ENCODE measurements around the gene CLDN7.

CLDN7 gene

DNA sequence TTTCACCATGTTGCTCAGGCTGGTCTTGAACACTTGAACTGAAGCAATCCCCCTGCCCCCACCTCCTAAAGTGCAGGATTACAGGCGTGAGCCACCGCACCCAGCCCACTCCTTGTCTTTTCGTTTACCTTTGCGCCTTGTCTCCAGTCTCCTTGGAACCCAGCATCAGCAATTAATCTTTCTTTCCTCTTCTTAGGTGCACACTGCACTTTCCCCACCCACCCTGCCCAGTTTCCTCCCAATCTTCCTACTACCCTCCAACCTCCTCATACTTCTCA, 1.5 kb upstream of the CLDN7 start:
- Histone ChIP-seq H3K4me1 (ENCODE audit: low read length) (0 out of 2 replicates have a peak, but pooled peaks cover 2% of the 10 kb centered on the region), H4K20me1 (ENCODE audit: insufficient read depth, low read length) (no peaks in the 10 kb centered on the region), H3K4me2 (ENCODE audit: low read length) (no peak overlapping the region), H3K9me3 (ENCODE audit: insufficient read depth, low read length) (no peaks in the 10 kb centered on the region), H3K36me3 (replicated peaks; ENCODE audit: low read depth, low read length) (no peaks in the 10 kb centered on the region), H3K27ac (ENCODE audit: low read length) (no peak overlapping the region), H3K4me3 (ENCODE audit: low read length) (no peak overlapping the region), H3K9ac (ENCODE audit: low read length) (no peak overlapping the region), H2AFZ (ENCODE audit: low read depth, low read length) (no peak overlapping the region), H3K27me3 (ENCODE audit: low read depth, low read length) (no peaks in the 10 kb centered on the region), H3K79me2 (ENCODE audit: low read length) (no peaks in the 10 kb centered on the region)
- TF ChIP-seq, protein P1, sequence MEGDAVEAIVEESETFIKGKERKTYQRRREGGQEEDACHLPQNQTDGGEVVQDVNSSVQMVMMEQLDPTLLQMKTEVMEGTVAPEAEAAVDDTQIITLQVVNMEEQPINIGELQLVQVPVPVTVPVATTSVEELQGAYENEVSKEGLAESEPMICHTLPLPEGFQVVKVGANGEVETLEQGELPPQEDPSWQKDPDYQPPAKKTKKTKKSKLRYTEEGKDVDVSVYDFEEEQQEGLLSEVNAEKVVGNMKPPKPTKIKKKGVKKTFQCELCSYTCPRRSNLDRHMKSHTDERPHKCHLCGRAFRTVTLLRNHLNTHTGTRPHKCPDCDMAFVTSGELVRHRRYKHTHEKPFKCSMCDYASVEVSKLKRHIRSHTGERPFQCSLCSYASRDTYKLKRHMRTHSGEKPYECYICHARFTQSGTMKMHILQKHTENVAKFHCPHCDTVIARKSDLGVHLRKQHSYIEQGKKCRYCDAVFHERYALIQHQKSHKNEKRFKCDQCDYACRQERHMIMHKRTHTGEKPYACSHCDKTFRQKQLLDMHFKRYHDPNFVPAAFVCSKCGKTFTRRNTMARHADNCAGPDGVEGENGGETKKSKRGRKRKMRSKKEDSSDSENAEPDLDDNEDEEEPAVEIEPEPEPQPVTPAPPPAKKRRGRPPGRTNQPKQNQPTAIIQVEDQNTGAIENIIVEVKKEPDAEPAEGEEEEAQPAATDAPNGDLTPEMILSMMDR (IDR thresholded peaks at IDR 0.05; ENCODE audit: low read depth, low read length): no peak
- no peak for TF ChIP-seq EZH2phosphoT487 (IDR thresholded peaks at IDR 0.05; ENCODE audit: low read depth)

DNA sequence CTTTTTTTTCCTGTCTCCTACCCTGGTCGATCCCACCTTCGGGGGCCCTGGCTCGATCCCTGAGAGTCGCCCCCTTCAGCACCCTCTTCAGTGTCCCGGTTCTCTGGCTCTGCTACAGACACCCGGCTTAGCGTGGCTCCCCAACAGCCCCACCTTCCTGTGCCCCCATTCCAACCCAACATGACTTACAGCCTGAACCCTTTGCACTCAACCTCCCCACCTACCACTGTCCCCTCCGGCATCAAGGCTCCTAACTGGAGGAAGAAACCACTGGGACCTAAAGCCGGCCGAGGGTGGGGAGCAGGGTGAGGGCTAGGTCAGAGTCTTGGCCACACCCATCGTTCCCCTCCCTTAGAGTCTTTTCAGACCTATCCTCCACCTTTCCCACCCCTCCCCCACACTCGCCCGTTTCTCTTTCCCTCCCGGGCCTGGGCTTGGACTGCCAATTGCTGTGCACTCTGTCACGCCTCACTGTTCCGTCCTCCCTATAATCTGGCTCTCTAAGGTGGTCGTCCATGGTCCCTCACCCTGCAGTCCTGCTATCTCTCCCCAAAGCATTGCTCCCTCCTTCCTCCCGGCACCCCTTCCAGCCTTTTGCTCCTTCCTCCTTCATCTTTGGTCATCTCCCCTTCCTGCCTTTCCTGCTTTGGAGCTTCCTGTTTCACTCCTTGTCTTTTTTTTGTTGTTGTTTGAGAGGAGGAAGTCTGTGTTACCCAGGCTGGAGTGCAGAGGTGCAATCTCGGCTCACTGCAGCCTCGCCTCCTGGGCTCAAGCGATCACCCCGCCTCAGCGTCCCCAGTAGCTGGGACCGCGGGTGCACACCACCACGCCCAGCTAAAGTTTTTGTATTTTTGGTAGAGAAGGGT, 890 bp upstream of the CLDN7 start:
- no peak for TF ChIP-seq EZH2phosphoT487 (IDR thresholded peaks at IDR 0.05; ENCODE audit: low read depth)
- TF ChIP-seq, protein P1 (IDR thresholded peaks at IDR 0.05; ENCODE audit: low read depth, low read length): no peak
- H3K27ac ChIP-seq (ENCODE audit: low read length): no peak overlapping the region

DNA sequence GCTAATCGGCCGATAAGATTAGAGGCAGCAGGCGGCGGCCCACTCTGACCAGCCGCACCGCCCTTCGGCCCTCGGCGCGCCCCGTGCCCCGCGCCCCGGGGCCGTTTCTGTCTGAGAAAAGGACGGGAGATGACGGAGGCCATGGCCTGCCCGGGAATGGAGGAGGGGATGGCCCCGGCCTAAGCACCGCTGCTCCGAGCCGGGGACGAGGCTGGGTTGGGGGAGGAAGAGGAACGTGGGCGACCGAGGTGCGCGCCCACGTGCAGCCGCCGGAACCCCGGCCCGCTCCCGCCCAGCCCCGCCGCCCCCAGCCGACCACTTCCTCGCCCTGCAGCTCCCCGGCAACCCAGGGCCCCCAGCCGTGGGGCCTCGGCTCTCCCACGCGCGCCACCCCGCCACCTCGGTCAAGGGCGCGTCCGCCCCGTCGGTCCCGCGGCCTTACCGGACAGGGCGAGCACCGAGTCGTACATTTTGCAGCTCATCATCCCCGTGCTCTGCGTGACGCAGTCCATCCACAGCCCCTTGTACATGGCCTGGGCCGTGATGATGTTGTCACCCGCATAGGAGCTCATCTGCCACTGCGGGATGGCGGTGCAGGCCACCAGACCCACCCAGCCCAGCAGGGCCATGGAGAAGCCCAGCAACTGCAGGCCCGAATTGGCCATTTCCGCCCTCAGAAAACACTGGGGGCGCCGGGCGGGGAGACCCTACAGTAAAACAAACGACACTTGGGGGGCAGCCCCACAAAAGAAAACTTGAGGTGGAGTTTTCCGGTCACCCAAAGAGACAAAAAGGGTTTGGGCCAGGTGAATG, 693 bp downstream of the CLDN7 start:
- H3K79me2 ChIP-seq (ENCODE audit: low read length): no peaks in the 10 kb centered on the region
- no peaks in the 10 kb centered on the region for H3K27me3 ChIP-seq (ENCODE audit: low read depth, low read length)
- no peaks in the 10 kb centered on the region for H4K20me1 ChIP-seq (ENCODE audit: insufficient read depth, low read length)
- H2AFZ ChIP-seq (ENCODE audit: low read depth, low read length): no peak overlapping the region
- no peaks in the 10 kb centered on the region for H3K9me3 ChIP-seq (ENCODE audit: insufficient read depth, low read length)
- 0 out of 2 replicates have a peak, but pooled peaks cover 2% of the 10 kb centered on the region for H3K4me1 ChIP-seq (ENCODE audit: low read length)
- no peak overlapping the region for H3K4me3 ChIP-seq (ENCODE audit: low read length)
- no peaks in the 10 kb centered on the region for H3K36me3 ChIP-seq (replicated peaks; ENCODE audit: low read depth, low read length)
- H3K4me2 ChIP-seq (ENCODE audit: low read length): no peak overlapping the region
- no peak overlapping the region for H3K27ac ChIP-seq (ENCODE audit: low read length)
- no peak for TF ChIP-seq EZH2phosphoT487 (IDR thresholded peaks at IDR 0.05; ENCODE audit: low read depth)
- TF ChIP-seq, protein P1 (IDR thresholded peaks at IDR 0.05; ENCODE audit: low read depth, low read length): no peak
- H3K9ac ChIP-seq (ENCODE audit: low read length): no peak overlapping the region

More for the DNA sequence above, 890 bp upstream of the CLDN7 start:
- Histone ChIP-seq H3K27me3 (ENCODE audit: low read depth, low read length) (no peaks in the 10 kb centered on the region), H3K4me1 (ENCODE audit: low read length) (0 out of 2 replicates have a peak, but pooled peaks cover 2% of the 10 kb centered on the region), H3K79me2 (ENCODE audit: low read length) (no peaks in the 10 kb centered on the region), H3K4me2 (ENCODE audit: low read length) (peak overlapping the region; percentile 48), H3K9ac (ENCODE audit: low read length) (no peak overlapping the region), H3K9me3 (ENCODE audit: insufficient read depth, low read length) (no peaks in the 10 kb centered on the region), H3K4me3 (ENCODE audit: low read length) (0 out of 2 replicates have a peak overlapping the region, but pooled peaks have one; percentile 26), H2AFZ (ENCODE audit: low read depth, low read length) (peak overlapping the region; percentile 40; the same call in 1 of the 2 replicates), H3K36me3 (replicated peaks; ENCODE audit: low read depth, low read length) (no peaks in the 10 kb centered on the region), H4K20me1 (ENCODE audit: insufficient read depth, low read length) (no peaks in the 10 kb centered on the region)
